ENCODE data around the gene PIF1.

Gene PIF1

GRCh38 chr15:64781299-64781698, 44.1 kb downstream of the PIF1 start:
- Histone ChIP-seq H3K27me3 (ENCODE audit: insufficient read depth, low read length, poor library complexity, severe bottlenecking) (no peaks in the 10 kb centered on the region), H3K4me2 (ENCODE audit: low read depth, low read length, poor library complexity, severe bottlenecking) (no peak overlapping the region), H4K20me1 (ENCODE audit: insufficient read depth, low read length, poor library complexity, severe bottlenecking) (no peaks in the 10 kb centered on the region), H3F3A (ENCODE audit: low read depth) (no peaks in the 10 kb centered on the region), H3K36me3 (ENCODE audit: insufficient read depth, low read length) (no peaks in the 10 kb centered on the region), H3K9ac (ENCODE audit: low read depth, low read length, poor library complexity, severe bottlenecking) (no peak overlapping the region), H3K4me1 (ENCODE audit: insufficient read depth, low read length, poor library complexity, severe bottlenecking) (peaks cover 1% of the 10 kb centered on the region), H3K9me2 (replicated peaks; ENCODE audit: low read depth, low read length) (no peaks in the 10 kb centered on the region), H3K4me3 (ENCODE audit: low read length, poor library complexity, severe bottlenecking) (no peak overlapping the region), H3K79me2 (ENCODE audit: insufficient read depth, low read length) (no peaks in the 10 kb centered on the region), H3K9me3 (ENCODE audit: insufficient read depth, low read depth, low read length) (no peaks in the 10 kb centered on the region), H2AFZ (ENCODE audit: low read length) (no peak overlapping the region)
- TF ChIP-seq EZH2phosphoT487 (IDR thresholded peaks at IDR 0.05; ENCODE audit: borderline replicate concordance), result no peak
- TF ChIP-seq CTCF (conservative IDR thresholded peaks at IDR 0.05; ENCODE audit: low read length), result no peak

GRCh38 chr15:64780600-64781156, 44.8 kb downstream of the PIF1 start:
- H3K36me3 ChIP-seq (ENCODE audit: insufficient read depth, low read length), result no peaks in the 10 kb centered on the region
- TF ChIP-seq CTCF (conservative IDR thresholded peaks at IDR 0.05; ENCODE audit: low read length) (no peak), EZH2phosphoT487 (IDR thresholded peaks at IDR 0.05; ENCODE audit: borderline replicate concordance) (no peak)
- H3K9me2 ChIP-seq (replicated peaks; ENCODE audit: low read depth, low read length), result no peaks in the 10 kb centered on the region
- H3F3A ChIP-seq (ENCODE audit: low read depth), result no peaks in the 10 kb centered on the region
- H3K79me2 ChIP-seq (ENCODE audit: insufficient read depth, low read length), result no peaks in the 10 kb centered on the region
- H3K9me3 ChIP-seq (ENCODE audit: insufficient read depth, low read depth, low read length), result no peaks in the 10 kb centered on the region
- no peak overlapping the region for H3K9ac ChIP-seq (ENCODE audit: low read depth, low read length, poor library complexity, severe bottlenecking)
- no peak overlapping the region for H3K4me2 ChIP-seq (ENCODE audit: low read depth, low read length, poor library complexity, severe bottlenecking)
- no peaks in the 10 kb centered on the region for H3K27me3 ChIP-seq (ENCODE audit: insufficient read depth, low read length, poor library complexity, severe bottlenecking)
- H2AFZ ChIP-seq (ENCODE audit: low read length), result no peak overlapping the region
- H3K4me3 ChIP-seq (ENCODE audit: low read length, poor library complexity, severe bottlenecking), result no peak overlapping the region
- peaks cover 7% of the 10 kb centered on the region for H3K4me1 ChIP-seq (ENCODE audit: insufficient read depth, low read length, poor library complexity, severe bottlenecking)
- no peaks in the 10 kb centered on the region for H4K20me1 ChIP-seq (ENCODE audit: insufficient read depth, low read length, poor library complexity, severe bottlenecking)

- TF ChIP-seq EZH2phosphoT487 (IDR thresholded peaks at IDR 0.05; ENCODE audit: borderline replicate concordance), result no peak
- TF ChIP-seq CTCF (conservative IDR thresholded peaks at IDR 0.05; ENCODE audit: low read length), result no peak
- no peak overlapping the region for H3K4me3 ChIP-seq (ENCODE audit: low read length, poor library complexity, severe bottlenecking)
- H3K36me3 ChIP-seq (ENCODE audit: insufficient read depth, low read length), result no peaks in the 10 kb centered on the region
- peaks cover 8% of the 10 kb centered on the region for H3K4me1 ChIP-seq (ENCODE audit: insufficient read depth, low read length, poor library complexity, severe bottlenecking)
- H3K9ac ChIP-seq (ENCODE audit: low read depth, low read length, poor library complexity, severe bottlenecking), result no peak overlapping the region
- H4K20me1 ChIP-seq (ENCODE audit: insufficient read depth, low read length, poor library complexity, severe bottlenecking), result no peaks in the 10 kb centered on the region
- no peak overlapping the region for H3K4me2 ChIP-seq (ENCODE audit: low read depth, low read length, poor library complexity, severe bottlenecking)
- no peaks in the 10 kb centered on the region for H3K27me3 ChIP-seq (ENCODE audit: insufficient read depth, low read length, poor library complexity, severe bottlenecking)
- H3K79me2 ChIP-seq (ENCODE audit: insufficient read depth, low read length), result no peaks in the 10 kb centered on the region
- H3K9me2 ChIP-seq (replicated peaks; ENCODE audit: low read depth, low read length), result no peaks in the 10 kb centered on the region
- no peak overlapping the region for H2AFZ ChIP-seq (ENCODE audit: low read length)
- H3K9me3 ChIP-seq (ENCODE audit: insufficient read depth, low read depth, low read length), result no peaks in the 10 kb centered on the region
- no peaks in the 10 kb centered on the region for H3F3A ChIP-seq (ENCODE audit: low read depth)
Measured at GRCh38 chr15:64779630-64780029, 45.8 kb downstream of the PIF1 start.

Data from Loucy (cell line).